ENCODE data around the gene MACROD2. TPM values are rescaled to one million over a fixed set of nuclear protein-coding genes. Genes with fewer than 3 reads are reported as not detected.
"Not testable (repeated sequence)": the region's sequence is repeated elsewhere in the genome, so short reads cannot be mapped to it uniquely, and the experiment has no call there.

MACROD2 gene
- polyA plus RNA-seq, 1 donor (not counting 4 experiments of a cell fraction or from before 2014, with no cell fraction given): 0.71 TPM

- Histone ChIP-seq H3K4me1 (ENCODE audit: control insufficient read depth, extremely low read depth, insufficient read depth, low read length) (no peaks in the 10 kb centered on the region), H3K4me2 (ENCODE audit: control insufficient read depth, extremely low read depth, insufficient read depth, low read depth, low read length) (no peak overlapping the region), H3K4me3 (ENCODE audit: control insufficient read depth in 2 of 3, extremely low read depth in 1 of 3, insufficient read depth in 2 of 3, low read depth in 1 of 3, low read length in 3 of 3) (no peak overlapping the region), H3K36me3 (ENCODE audit: control insufficient read depth in 2 of 2, extremely low read depth in 1 of 2, insufficient read depth in 2 of 2, low read length in 2 of 2) (no peaks in the 10 kb centered on the region), H2AFZ (ENCODE audit: control insufficient read depth, low read length) (peak overlapping the region; percentile 16), H3K9ac (ENCODE audit: control insufficient read depth, extremely low read depth, insufficient read depth, low read length) (no peak overlapping the region), H3K27me3 (ENCODE audit: control insufficient read depth, extremely low read depth, insufficient read depth, low read length) (no peaks in the 10 kb centered on the region), H3K79me2 (ENCODE audit: control insufficient read depth, insufficient read depth, low read length) (no peaks in the 10 kb centered on the region), H3K27ac (ENCODE audit: control insufficient read depth, insufficient read depth, low read length) (no peak overlapping the region), H3K9me1 (ENCODE audit: control insufficient read depth, extremely low read depth, insufficient read depth, low read length) (no peaks in the 10 kb centered on the region), H3K9me3 (ENCODE audit: control insufficient read depth, low read depth, low read length) (no peaks in the 10 kb centered on the region), H4K20me1 (ENCODE audit: control insufficient read depth, extremely low read depth, insufficient read depth, low read length) (no peaks in the 10 kb centered on the region)
- TF ChIP-seq EZH2 (IDR thresholded peaks at IDR 0.05; ENCODE audit: low read length) (no peak), CTCF (optimal IDR thresholded peaks at IDR 0.05 in 1 of 3, IDR thresholded peaks at IDR 0.05 in 1 of 3, conservative IDR thresholded peaks at IDR 0.05 in 1 of 3; ENCODE audit: extremely low read depth in 1 of 3, insufficient read depth in 2 of 3, low read length in 3 of 3) (no peak)
- no peak for DNase-seq (ENCODE audit: low read depth, low spot score)
- FAIRE-seq: no peak
- dilution Hi-C loops (cut with MboI; ENCODE audit: extremely low pct_ligation_motif_present, low sequenced_read_pairs): no loop called here
Observed at GRCh38 chr20:14214046-14214445, 218.7 kb downstream of the MACROD2 start.

GRCh38 chr20:14215880-14216279, 220.6 kb downstream of the MACROD2 start:
- H3K79me2 ChIP-seq (ENCODE audit: control insufficient read depth, insufficient read depth, low read length); H3K36me3 ChIP-seq (ENCODE audit: control insufficient read depth in 2 of 2, extremely low read depth in 1 of 2, insufficient read depth in 2 of 2, low read length in 2 of 2); FAIRE-seq; H3K9me3 ChIP-seq (ENCODE audit: control insufficient read depth, low read depth, low read length); H3K27ac ChIP-seq (ENCODE audit: control insufficient read depth, insufficient read depth, low read length); H4K20me1 ChIP-seq (ENCODE audit: control insufficient read depth, extremely low read depth, insufficient read depth, low read length); H3K9ac ChIP-seq (ENCODE audit: control insufficient read depth, extremely low read depth, insufficient read depth, low read length); H3K4me3 ChIP-seq (ENCODE audit: control insufficient read depth in 2 of 3, extremely low read depth in 1 of 3, insufficient read depth in 2 of 3, low read depth in 1 of 3, low read length in 3 of 3); H2AFZ ChIP-seq (ENCODE audit: control insufficient read depth, low read length); DNase-seq (ENCODE audit: low read depth, low spot score); dilution Hi-C loops (cut with MboI; ENCODE audit: extremely low pct_ligation_motif_present, low sequenced_read_pairs); H3K4me2 ChIP-seq (ENCODE audit: control insufficient read depth, extremely low read depth, insufficient read depth, low read depth, low read length); H3K27me3 ChIP-seq (ENCODE audit: control insufficient read depth, extremely low read depth, insufficient read depth, low read length); H3K9me1 ChIP-seq (ENCODE audit: control insufficient read depth, extremely low read depth, insufficient read depth, low read length): not testable (repeated sequence)
- peaks cover 11% of the 10 kb centered on the region for H3K4me1 ChIP-seq (ENCODE audit: control insufficient read depth, extremely low read depth, insufficient read depth, low read length)

GRCh38 chr20:14219801-14220461, 224.6 kb downstream of the MACROD2 start:
- H3K4me3 ChIP-seq (ENCODE audit: control insufficient read depth in 2 of 3, extremely low read depth in 1 of 3, insufficient read depth in 2 of 3, low read depth in 1 of 3, low read length in 3 of 3): no peak overlapping the region
- dilution Hi-C loops (cut with MboI; ENCODE audit: extremely low pct_ligation_motif_present, low sequenced_read_pairs): no loop called here
- no peaks in the 10 kb centered on the region for H3K27me3 ChIP-seq (ENCODE audit: control insufficient read depth, extremely low read depth, insufficient read depth, low read length)
- FAIRE-seq (peak; percentile 79), DNase-seq (ENCODE audit: low read depth, low spot score) (peak; percentile 36)
- no peaks in the 10 kb centered on the region for H3K9me3 ChIP-seq (ENCODE audit: control insufficient read depth, low read depth, low read length)
- no peaks in the 10 kb centered on the region for H4K20me1 ChIP-seq (ENCODE audit: control insufficient read depth, extremely low read depth, insufficient read depth, low read length)
- no peak overlapping the region for H3K9ac ChIP-seq (ENCODE audit: control insufficient read depth, extremely low read depth, insufficient read depth, low read length)
- H3K4me2 ChIP-seq (ENCODE audit: control insufficient read depth, extremely low read depth, insufficient read depth, low read depth, low read length): peak overlapping the region; percentile 24
- H3K79me2 ChIP-seq (ENCODE audit: control insufficient read depth, insufficient read depth, low read length): no peaks in the 10 kb centered on the region
- peaks cover 17% of the 10 kb centered on the region for H3K4me1 ChIP-seq (ENCODE audit: control insufficient read depth, extremely low read depth, insufficient read depth, low read length)
- no peaks in the 10 kb centered on the region for H3K9me1 ChIP-seq (ENCODE audit: control insufficient read depth, extremely low read depth, insufficient read depth, low read length)
- no peaks in the 10 kb centered on the region for H3K36me3 ChIP-seq (ENCODE audit: control insufficient read depth in 2 of 2, extremely low read depth in 1 of 2, insufficient read depth in 2 of 2, low read length in 2 of 2)
- H3K27ac ChIP-seq (ENCODE audit: control insufficient read depth, insufficient read depth, low read length): peak overlapping the region; percentile 3
- TF ChIP-seq EZH2 (IDR thresholded peaks at IDR 0.05; ENCODE audit: low read length) (no peak), CTCF (optimal IDR thresholded peaks at IDR 0.05 in 1 of 3, IDR thresholded peaks at IDR 0.05 in 1 of 3, conservative IDR thresholded peaks at IDR 0.05 in 1 of 3; ENCODE audit: extremely low read depth in 1 of 3, insufficient read depth in 2 of 3, low read length in 3 of 3) (no peak)
- H2AFZ ChIP-seq (ENCODE audit: control insufficient read depth, low read length): peak overlapping the region; percentile 82
